Measurements from ENCODE around the gene TRIM50.
"Not testable (repeated sequence)": the region's sequence is repeated elsewhere in the genome, so short reads cannot be mapped to it uniquely, and the experiment has no call there.

GRCh38 chr7:73325424-73325823 is 2.5 kb downstream of the TRIM50 start:
- not testable (repeated sequence) for TF ChIP-seq CTCF (conservative IDR thresholded peaks at IDR 0.05); ZFX (IDR thresholded peaks at IDR 0.05)

Data from C4-2B (cell line).